Activated naive CD8-positive, alpha-beta T cell treated with anti-CD3 and anti-CD28 coated beads, Interleukin-2, amount 50 U/mL, for 16 hours (primary cell): ENCODE results near the gene PRKCZ.
"Not testable (repeated sequence)": the region's sequence is repeated elsewhere in the genome, so short reads cannot be mapped to it uniquely, and the experiment has no call there.

ENCODE experiments used
- DNase-seq: peaks from one replicate; pipeline ENCODE4 v3.0.0-alpha.2; 2020; ENCODE audit warnings: low read depth, low spot score

Gene PRKCZ

DNA sequence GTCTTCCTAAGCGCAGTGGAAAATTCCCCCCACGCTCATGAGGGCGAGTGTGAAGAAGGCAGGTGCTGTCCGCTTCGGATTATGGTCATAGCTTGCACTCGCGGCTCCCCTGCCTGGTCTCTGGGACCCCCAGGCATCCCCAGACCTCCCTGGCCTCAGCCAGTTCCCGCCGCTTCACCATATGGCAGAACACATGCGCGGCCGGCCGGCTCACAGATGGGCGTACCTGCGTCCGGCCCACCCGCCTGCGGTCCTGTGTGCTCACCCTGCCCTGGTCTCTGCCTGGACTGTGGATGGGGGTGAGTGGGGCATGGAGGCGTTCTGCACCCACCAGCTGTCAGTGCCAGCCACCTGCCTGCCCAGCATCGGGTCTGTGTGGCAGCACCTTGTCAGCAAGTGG lies 34.1 kb downstream of the PRKCZ start:
- no peak for DNase-seq

DNA sequence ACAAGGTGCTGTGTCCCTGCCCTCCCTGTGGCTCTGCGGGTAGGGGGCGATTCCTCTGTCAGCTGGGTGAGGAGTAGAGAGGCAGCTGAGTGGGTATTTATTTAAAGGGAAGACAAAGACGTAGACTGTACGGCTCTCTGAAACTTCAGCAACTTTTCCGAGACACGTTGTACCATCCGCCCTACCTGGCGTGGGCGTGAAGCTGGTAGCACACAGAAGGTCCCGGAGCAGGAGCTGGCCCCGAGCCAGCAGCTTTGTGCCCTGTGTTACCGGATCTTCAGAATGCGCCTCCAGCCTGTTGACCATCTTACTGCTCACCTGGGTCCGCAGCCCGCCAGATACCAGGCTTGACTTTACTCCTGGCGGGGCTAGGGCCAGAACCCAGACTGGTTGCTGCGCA lies 34.9 kb downstream of the PRKCZ start:
- DNase-seq = no peak

DNA sequence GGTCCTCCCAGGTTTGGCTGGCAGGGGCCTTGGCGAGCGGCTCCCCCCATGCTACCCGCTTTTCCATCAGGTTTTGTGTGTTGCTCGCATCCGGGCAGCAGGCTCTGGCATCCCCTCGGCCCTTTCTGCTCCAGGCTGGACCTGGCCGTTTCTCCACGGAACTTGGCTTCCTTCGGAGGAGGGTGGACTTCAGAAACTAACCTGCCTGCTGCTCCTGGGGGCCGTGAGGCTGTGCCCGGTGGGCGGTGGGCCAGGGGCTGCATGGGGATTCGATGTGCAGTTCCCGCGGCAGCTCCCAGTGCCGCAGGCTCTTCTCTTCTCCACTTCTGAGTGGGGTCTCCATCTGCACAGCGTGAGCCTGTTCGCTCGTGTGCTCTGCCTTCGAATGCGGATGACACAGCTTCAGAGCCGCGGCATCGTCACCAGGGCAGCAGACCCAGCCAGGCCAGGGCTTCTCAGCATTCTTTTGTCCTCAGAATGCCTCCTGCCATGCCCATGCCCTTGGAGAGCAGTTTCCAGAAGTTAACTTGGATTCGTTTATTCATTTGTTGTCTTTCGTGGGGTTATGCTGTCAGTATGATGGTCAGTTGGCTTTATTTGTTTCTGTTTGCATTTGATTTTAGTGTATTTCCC lies 36.4 kb downstream of the PRKCZ start:
- no peak for DNase-seq

DNA sequence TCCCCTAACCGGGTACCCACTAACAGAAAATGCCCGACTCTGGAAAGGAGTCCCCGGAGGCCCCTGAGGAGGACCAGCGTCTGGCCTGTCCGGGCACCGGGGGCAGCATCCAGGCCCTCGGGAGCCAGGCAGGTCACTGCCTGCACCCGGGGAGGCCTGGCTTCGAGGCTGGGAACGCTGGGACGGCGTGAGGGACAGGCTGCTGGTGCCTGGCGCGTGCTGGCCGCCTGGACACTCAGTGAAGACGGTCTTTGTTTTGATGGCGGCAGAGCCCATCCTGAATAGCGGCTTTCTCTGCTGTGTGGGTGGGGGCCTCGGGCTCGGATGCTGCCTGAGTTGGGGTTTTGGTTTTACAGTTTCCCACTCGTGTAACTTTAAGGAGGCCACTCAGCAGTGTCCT lies 37.6 kb downstream of the PRKCZ start:
- DNase-seq = no peak

DNA sequence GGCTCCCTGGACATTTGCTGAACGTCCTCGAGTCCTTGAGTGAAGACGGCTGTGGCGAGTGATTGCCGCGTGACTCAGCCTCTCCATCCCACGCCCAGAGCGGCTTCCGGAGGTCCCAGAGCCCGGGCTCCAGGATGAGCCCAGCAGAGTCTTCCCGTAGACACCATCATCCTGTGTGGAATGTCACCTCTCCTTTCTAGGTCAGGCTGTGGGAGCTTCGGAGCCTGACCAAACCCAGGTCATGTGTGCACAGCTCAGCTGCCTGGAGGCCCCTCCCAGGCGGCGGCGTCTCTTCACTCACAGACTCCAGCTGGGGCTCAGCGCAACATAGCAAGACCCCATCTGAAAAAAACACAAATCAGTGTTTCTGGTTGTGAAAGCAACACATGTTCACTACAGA lies 38.2 kb downstream of the PRKCZ start:
- DNase-seq = no peak

DNA sequence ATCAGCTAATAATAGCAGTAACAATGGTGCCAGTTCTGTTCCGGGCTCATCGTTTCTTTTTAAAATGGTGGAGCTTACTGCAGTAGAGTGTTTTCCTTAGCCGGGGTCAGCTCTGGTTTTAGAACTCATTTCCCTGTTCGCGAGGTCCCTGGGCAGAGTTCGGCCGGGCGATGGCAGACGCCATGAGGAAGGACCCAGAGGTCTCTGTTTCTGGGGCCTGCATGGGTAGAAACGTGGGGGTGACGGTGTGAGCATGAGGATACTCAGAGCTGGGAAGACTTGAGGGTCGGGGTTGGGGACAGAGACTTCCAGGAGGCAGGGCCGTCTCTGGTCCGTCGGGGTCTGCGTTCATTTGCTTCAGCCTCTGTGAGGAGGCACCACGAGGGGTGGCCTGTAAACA lies 38.8 kb downstream of the PRKCZ start:
- DNase-seq = no peak

DNA sequence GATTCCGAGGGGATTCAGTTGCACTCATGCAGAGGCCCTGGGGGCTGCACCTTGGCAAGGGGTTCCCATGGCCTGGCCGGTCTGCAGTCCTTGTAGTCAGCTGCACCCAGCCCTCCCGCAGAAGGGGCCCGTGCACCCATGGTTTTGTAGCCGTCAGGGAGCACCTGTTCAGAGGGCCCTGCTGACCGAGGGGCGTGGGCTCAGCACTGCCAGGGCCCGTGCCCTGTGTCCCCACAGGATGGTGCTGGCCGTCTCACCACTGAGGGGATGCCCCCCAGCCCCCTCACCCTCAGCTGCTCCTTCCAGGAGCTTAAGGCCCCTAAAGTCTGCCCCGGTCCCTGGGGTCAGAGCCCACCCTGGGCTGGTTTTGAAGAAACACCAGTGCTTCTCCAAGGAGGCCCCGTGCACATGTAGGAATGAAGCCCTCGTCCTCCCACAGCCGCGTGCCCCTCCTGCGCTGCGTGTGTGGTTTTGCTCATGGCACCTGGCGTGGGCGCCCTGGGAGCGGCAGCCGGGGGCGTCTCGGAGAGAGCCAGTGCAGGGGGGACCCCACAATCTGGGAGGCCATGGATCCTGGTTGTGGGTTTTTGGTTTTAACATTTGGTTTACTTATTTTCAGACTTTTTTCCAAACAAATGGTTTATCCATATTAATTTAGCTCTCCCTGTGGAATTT lies 40.1 kb downstream of the PRKCZ start:
- no peak for DNase-seq

DNA sequence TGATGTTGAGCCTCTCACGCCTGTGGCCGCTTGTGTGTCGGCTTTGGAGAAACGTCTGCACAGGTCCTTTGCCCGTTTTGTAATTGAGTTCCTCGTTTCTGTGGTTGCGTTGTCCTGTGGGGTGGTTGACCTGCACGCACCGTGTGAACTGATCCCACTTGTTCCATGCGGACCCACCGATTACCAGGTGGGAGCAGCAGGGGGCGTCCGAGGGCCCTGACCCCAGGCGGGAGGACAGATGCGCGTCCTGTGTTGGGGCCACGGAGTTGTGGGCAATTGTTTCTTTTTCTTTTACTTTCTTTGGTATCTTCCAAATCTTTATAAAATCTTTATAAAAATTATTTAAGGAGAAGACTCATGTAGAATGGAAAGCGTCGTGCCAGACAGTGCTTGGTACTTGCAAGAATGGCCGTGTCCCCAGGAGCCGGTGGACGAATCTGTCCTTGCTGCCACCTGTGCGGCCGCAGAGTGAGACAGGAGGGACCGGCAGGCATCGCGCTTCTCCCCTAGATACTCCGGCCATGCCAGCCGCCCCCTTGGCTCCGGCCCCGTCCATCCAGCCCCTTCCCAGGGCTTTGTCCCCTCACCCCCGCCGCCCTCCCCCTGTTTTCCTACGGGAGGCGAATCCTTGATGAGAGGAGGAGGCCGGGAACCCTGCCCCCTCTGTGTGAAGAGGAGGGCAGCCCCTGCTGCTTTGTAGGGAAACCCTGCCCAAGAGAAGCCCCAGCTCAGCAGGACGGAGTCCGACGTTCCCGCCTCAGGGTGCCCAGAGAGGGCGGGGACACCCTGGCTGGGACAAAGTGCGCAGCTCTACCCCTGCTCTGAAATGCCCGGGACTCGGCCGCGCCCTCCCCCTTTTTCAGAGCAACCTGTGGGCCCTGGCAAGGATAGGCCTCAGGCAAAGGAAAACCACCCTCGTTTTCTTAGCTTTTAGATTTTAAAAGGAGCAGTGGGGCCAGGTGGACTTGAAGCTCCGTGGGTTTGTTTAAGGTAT lies 41.7 kb downstream of the PRKCZ start:
- DNase-seq = peak; percentile 19

DNA sequence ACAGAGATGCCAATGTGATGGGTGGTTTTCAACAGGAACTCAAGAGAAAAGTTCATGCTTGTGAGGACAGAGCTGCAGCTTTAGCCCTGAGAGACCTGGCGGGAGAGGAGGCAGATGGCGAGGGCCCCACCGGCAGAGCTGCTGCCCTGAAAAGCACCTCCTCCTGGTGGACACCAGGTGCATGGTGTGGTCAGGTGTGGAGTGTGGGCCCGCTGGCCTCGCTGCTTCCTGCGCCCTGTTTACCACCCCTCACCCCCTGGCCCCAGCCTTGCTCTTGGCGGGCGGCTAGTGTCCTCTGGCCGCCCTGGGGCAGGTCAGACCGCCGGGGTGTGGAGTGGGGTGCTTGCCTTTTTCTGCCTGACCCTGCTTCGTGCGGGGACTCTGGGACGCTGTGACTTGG lies 42.8 kb downstream of the PRKCZ start:
- DNase-seq = no peak

DNA sequence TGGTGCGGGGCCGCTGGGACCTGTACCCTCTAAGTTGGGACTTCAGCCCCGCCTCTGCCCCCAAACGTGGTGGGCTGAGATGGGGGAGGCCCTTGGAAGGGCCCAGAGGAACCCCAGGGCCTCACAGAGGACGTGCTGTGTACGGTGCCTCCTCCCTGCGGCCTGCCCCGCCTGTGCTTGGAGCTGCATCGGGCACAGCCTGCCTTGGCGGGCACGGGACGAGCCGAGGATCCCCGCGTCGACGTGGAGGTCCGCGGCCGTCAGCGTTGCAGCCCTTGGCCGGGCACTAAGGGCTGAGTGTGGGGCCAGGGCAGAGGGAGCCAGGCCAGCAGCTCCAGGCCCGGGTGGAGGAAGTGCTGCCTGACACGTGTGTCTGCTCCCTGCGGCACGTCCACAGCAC lies 43.4 kb downstream of the PRKCZ start:
- no peak for DNase-seq

DNA sequence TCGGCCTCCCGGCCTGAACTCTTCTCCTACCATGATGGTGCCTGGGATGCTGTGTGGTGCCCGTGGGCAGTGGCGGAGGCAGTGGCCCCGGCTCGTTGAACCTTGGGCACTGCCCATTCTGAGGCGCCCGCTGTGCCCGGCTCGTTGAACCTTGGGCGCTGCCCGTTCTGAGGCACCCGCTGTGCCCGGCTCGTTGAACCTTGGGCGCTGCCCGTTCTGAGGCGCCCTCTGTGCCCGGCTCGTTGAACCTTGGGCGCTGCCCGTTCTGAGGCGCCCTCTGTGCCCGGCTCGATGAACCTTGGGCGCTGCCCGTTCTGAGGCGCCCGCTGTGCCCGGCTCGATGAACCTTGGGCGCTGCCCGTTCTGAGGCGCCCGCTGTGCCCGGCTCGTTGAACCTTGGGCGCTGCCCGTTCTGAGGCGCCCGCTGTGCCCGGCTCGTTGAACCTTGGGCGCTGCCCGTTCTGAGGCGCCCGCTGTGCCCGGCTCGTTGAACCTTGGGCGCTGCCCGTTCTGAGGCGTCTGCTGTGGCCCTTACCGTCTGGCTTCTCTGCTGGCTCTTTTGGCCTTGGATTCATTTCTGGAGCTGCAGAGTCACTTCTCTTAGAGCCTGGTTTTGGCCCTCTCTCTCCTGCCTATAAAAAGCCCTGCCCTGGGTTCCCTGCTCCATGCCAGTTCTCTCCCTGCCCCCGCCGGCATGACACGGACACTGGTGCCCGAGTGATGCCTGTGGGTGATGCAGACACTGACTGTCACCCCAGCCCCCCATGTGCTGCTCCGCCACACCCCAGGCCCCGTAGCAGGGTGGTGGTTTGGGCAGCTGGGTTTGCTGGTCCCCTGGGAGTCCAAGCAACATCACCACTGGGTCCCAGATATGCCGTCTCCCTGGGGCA lies 44.3 kb downstream of the PRKCZ start:
- DNase-seq = not testable (repeated sequence)

DNA sequence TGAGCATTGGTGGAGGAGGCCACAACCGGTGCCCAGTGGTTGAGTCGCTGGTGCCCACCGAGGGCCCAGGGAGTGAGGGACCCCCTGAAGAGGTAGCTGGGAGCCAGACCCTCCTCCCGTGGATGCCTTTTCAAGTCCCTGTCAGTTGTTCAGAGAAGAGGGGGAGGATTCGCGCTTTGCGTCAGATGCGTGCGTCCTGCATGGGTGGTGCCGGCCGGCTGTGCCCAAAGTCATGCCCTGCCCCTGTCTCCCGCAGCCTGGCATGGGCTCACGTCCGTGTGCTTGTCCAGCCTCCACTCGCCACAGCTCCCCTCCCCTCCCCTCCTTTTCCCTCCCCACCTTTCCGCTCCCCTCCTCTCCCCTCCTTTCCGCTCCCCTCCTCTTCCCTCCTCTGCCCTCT lies 45.2 kb downstream of the PRKCZ start:
- no peak for DNase-seq

DNA sequence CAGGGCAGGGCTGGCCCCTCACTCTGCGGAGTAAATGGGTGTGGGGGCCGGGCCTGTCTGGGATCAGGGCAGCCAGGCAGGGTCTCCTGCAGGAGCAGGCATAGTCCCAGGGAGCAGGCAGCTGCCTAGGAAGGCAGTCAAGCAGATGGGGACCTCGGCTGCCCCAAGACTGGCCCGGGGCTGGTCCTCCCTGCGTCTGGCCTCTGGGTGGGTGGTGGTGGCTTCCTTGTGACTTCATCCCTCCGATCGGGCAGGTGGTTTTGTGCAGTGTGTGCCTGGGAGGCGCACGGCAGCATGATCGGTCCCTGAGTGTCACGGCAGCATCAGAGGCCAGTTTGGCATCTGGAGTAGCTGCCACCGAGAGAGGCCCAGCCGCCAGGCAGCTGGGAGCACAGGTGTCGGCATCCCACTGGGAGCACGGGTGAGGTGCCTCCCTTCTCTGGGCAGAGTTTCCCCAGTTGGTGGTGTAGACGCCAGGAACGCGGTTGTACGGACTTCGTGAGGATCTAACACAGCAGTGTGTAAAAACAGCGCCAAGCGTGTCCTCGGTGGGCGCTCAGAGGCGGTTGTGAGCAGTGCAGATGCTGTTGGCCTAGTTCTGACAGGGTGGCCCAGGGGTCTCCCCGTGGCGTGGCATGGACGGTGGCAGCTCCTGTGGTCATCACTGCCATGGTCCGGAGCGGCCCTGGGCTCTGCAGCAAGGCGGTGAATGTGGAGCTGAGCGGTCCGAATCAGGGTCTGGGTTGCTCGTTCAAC lies 45.9 kb downstream of the PRKCZ start:
- DNase-seq = no peak

DNA sequence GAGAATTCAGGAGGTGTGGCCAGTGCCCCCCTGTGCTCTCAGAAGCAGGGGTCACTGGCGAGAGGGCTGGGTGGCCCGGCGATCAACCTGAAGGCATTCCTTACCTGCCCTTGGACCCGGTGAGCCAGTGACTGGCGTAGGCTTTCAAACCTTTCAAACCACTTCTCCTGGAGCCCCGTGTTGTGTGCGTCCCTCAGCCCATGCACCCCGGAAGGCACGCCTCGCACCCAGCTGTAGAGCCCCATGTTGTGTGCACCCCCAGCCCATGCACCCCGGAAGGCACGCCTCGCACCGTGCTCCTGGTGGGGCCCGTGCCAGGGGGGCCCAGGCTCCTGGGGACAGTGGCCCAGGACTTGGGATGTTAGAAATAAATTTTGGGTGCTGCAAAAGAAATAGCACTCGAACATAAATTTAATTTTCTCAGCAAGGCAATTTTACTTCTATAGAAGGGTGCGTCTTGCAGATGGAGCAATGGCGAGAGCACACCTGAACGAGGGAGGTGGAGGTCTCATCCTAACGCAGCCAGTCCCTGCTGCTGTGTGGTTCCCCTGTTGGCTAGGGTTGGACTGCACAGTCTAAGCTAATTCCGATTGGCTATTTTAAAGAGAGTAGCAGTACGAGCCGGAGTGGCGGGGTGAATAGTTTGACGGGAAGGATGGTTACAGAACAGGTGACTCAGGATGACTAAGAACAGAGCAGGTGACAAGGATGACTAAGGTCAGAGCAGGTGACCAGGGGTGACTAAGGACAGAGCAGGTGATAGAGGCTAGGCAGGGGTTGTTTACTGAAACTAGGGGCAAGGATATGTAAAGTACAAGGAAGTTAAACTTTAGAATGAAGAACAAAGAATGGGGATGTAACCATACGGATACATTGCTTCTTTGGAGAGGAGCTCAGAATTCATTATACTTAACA lies 47.4 kb downstream of the PRKCZ start:
- no peak for DNase-seq

DNA sequence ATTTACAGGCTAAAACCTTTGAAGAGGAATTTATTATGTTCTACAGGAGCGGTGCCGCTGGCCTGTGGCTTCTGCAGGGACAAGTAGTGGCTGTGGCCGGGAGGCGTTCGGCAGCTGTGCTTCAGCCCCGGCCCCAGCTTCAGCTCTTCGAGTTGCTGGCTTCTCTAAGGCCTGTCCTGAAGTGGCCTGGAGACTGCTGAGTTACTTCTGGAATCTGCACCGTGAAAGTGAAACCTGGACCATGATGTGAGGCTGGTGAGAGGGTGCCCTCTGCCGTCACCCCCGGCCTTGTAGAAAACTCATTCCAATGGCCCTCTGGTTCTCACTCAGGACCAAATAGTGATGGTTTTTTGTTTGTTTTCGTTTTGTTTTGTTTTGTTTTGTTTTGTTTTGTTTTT lies 48.1 kb downstream of the PRKCZ start:
- DNase-seq = no peak

DNA sequence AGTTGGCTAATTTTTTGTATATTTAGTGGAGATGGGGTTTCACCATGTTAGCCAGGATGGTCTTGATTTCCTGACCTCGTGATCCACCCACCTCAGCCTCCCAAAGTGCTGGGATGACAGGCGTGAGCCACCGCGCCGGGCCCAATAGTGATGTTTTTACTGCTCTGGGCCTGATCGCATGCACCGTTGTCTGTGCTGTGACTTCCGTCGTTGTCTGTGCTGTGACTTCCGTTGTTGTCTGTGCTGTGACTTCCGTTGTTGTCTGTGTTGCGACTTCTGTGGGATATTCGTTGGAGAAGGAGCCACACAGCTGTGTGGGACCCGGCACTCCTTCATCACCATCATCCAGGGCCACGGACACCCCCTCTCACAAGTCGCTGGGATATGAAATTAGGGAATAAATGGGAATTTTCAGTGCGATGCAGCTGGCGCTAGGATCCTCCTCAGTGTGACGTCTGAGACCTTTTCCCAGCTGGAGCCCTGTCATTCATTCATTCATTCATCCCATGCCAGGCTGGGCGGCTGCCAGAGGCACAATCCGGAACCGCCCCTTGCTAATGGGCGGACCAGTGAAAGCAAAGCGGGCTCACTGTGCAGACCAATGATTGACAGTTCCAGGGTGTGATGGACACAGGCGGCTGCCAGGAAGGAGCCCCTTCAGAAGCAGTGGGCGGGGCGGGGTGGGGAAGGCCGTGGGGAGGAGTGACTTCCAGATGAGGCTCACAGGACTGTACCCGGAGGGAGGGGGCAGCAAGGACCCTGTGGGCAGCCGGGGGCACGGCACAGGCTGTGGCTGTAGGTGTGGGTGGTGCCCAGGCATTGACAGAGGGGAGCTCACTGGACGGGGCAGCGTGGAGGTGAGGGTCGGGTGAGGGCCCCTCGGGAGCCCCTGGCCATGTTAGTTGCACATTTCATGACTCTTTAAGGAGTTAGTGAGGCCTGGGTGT lies 48.9 kb downstream of the PRKCZ start:
- no peak for DNase-seq

DNA sequence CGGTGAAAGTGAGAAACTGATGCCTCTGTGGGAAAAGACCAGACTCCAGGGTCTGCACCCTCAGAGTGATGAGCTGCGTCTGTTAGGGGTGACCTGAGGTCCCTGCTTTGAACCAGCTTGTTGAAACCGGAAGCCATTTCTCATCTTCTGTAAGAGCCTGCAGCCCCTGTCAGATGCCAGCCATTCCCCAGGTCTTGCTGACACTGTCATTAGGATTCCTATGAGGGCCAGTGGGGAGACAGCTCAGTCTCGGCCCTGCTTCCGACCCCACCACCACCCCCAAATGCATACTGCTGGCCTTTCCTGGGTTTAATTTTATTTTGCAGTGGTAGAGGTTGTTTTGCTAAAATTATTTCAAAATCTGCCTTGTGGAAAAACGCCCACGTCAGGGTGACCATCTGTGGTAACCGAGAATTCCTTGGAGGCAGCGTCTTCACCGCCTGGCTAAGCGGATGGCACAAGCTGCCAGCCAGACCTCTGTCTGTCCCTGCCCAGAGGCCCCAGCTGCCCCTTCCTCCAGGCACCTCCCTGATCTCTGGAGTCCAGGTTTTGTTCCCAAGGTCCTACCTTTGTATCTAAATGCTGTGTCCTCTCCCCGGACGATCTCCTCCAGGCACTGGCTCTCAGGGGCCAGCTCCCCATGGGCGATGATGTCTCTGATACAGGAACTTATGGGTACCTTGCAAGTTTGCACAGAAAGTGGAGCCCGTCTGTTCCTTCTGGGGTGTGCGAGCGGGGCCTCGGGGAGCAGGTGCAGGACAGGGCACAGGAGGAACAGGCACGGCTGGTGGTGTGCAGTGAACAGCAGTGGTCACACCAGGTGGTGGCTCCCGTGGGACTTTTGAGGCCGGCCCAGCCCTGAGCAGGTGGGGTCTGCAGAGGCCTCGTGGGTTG lies 49.9 kb downstream of the PRKCZ start:
- DNase-seq = no peak

DNA sequence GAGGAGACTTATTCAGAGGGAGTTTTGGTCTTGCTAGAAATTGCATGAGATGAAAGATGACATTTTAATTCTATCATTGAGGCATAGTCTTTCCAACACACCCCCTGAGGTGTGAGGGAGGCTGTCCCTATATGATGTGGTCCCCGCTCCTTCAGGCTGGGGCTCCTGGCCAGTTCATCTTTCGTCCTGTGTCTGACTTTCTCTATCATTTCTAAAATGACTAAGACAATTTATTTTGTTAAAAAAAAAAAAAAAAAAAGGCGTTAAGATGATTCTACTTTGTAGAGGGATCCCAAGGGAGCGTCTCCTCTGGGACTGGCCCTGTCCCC lies 50.5 kb downstream of the PRKCZ start:
- no peak for DNase-seq
